ENCODE data around the gene KLK4.

GRCh38 chr19:50928831-50929230, 17.6 kb upstream of the KLK4 start:
- TF ChIP-seq CTCF (IDR thresholded peaks at IDR 0.05) (no peak), POLR2A (IDR thresholded peaks at IDR 0.05) (no peak)

Data from thyroid gland (tissue), 4 donors.